Fibroblast of the aortic adventitia (primary cell): ENCODE results near the gene ITGA6. TPM values are rescaled to one million over a fixed set of nuclear protein-coding genes. Genes with fewer than 3 reads are reported as not detected.

ENCODE experiments used
- DNase-seq: peaks from one replicate; pipeline ENCODE4 v3.0.0-alpha.2; 2010; ENCODE audit warnings: low read depth
- H3K4me3 ChIP-seq: 2 replicates; pipeline ENCODE4 v1.5.1; 2011; ENCODE audit warnings: low read depth, mild to moderate bottlenecking, control low read depth, low read length, moderate library complexity
- CTCF ChIP-seq: IDR thresholded peaks from 2 replicates; pipeline ENCODE4 v1.5.1; 2011; ENCODE audit warnings: mild to moderate bottlenecking, low read length, control low read depth, inconsistent platforms; ENCODE audit not compliant: insufficient read depth
- total RNA-seq: library from RNA; depleted of rRNA; stranded (reverse); fragments of >200 nt; gene quantifications from 2 replicates; pipeline ENCODE4 v1.2.3, GENCODE V29; 2012; ENCODE audit warnings: low replicate concordance

The ITGA6 gene
- total RNA-seq, 1 donor = 29.1 TPM

DNA sequence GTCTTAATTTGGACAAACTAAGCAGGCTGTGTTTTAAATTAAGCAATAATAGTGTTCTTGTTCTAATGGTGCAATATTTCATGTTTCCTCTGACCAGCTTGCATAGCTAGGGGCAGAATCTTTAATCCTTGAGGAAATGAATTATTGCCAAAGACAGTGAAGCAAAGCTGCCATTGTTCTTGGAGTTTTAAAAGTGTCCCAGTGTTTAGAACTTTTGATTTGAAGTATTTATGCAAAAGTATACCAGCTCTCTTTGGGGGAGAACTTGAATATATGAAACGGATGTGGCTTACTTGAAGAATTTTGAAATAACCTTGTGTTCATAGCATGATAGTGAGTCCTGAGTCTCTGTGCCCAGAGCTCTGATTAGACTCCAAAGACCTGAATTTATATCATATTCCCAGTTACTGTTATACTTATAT is 33.4 kb downstream of the ITGA6 start:
- DNase-seq = peak; percentile 50
- no peak for TF ChIP-seq CTCF
- H3K4me3 ChIP-seq = no peak overlapping the region

DNA sequence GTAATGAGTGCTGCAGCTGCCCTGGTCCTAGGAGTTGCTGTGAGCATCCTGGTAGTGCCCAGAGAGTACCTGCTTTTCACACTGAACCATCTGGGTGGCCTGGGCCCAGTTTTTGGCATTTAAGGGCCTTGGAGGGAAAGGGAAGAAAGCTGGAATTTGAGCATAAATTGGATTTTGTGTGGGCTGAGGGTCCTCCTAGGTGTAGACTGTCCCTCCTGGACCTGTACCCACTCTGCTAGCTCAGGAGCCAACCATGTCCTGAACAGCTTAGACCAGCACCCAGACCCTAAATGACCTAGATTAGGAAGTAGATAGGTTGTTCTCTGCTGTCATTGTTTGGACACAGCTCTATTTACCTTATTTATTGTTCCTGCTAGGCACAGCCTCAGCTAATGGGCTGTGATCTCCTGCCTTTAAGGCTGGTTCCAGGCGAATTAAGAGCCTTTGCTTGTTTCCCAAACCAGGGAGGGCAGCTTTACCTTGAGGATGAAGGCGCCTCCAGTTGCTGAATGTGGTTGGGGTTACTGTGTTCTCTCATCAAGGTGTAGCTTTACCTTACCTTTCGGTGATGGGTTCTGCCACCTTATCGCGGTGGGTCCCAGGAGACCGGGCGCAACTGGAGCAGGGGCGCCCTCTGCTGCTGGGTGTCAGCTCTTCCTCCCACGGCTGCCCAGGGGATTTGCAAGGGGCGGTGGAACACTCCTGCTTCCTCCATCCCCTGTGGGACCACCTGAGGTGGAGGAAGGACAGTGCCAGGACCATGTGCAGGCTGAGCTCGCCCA is 34.4 kb downstream of the ITGA6 start:
- H3K4me3 ChIP-seq = no peak overlapping the region
- peak; percentile 88 for TF ChIP-seq CTCF
- DNase-seq = peak; percentile 46

DNA sequence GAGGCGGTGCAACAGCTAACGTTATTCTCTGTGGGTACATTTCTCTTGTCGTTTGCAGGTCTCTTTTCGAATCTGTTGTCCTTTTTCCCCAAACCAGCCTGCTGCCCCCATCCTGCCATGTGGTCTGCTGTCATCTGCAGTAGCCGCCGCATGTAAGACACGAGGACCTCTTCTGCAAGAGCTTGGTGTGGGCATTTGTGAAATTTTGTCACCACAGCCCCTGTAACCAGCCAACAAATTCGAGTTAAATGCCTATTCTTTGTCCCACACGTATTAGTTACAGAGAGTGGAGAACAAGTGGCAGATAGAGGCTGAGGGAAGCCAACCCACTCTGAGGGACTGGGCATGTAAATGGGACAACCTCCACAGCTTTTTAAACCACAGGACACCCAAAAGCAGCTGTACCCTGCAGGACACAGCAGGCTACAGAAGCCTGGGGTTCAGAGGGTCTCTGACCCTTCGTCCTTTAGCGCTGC is 35.0 kb downstream of the ITGA6 start:
- DNase-seq = no peak
- no peak for TF ChIP-seq CTCF
- H3K4me3 ChIP-seq = no peak overlapping the region

DNA sequence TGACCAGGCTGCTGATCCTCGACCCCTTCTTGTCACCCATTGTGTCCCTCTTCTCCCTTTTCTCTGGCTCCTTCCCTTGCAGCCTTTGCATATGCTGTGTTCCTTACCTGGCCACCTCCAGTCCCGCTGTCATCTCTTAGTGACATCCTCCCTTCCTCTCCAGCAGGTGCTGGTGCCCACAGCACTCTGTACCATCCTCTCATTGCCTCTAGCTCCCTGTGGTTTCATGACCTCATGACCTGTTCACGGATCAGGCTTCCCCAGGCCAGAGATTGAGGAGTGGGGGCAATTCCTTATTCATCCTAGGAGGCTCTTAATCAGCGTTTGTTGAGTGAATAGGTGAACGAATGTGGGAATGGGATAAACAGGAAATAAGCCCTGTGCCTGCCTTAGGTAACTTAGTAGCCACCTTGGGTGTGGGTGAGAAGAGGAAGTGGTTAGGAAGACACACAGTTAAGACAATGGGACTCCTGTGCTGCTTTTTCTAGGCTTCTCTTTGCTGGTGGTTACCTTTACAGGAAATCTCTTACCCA is 35.5 kb downstream of the ITGA6 start:
- H3K4me3 ChIP-seq = no peak overlapping the region
- TF ChIP-seq CTCF = no peak
- no peak for DNase-seq

- DNase-seq = no peak
- TF ChIP-seq CTCF = no peak
- H3K4me3 ChIP-seq = no peak overlapping the region
Measured at GRCh38 chr2:172464400-172465129, 37.2 kb downstream of the ITGA6 start.

GRCh38 chr2:172465417-172466334 is 38.3 kb downstream of the ITGA6 start:
- TF ChIP-seq CTCF = peak; percentile 90
- H3K4me3 ChIP-seq = peak overlapping the region; percentile 64
- DNase-seq = peak; percentile 90
